SK-N-SH treated with all-trans-retinoic acid at 6 μM for 48 hours (cell line): ENCODE measurements around the gene JPH3.

Experiments
- ATAC-seq: fragments of 200-7000 bp; cut with Tn5 transposase; 3 replicates; pipeline ENCODE4 v1.9.1; 2020; ENCODE audit warnings: mild to moderate bottlenecking, moderate library complexity
- ARNTL ChIP-seq: fragments of 450-650 bp; formaldehyde crosslinking; IDR thresholded peaks from 2 replicates; pipeline ENCODE4 v1.5.0; 2020; ENCODE audit warnings: low read depth, mild to moderate bottlenecking, moderate library complexity, borderline replicate concordance
- BACH2 ChIP-seq: fragments of 250-450 bp; sonication (Bioruptor Pico); IDR thresholded peaks from 2 replicates; pipeline ENCODE4 v1.9.0; 2021; ENCODE audit warnings: mild to moderate bottlenecking, borderline replicate concordance
- CSDC2 ChIP-seq: fragments of 250-450 bp; sonication (Bioruptor Pico); IDR thresholded peaks from 2 replicates; pipeline ENCODE4 v1.5.0; 2020; ENCODE audit warnings: mild to moderate bottlenecking, moderate library complexity
- ESRRG ChIP-seq: fragments of 250-450 bp; sonication (Bioruptor Pico); IDR thresholded peaks from 2 replicates; pipeline ENCODE4 v1.6.1; 2021; ENCODE audit warnings: mild to moderate bottlenecking
- OSR1 ChIP-seq: fragments of 250-450 bp; sonication (Bioruptor Pico); IDR thresholded peaks from 2 replicates; pipeline ENCODE4 v1.8.0; 2022; ENCODE audit warnings: moderate library complexity, mild to moderate bottlenecking, inconsistent platforms
- PPARA ChIP-seq: fragments of 250-450 bp; sonication (Bioruptor Pico); IDR thresholded peaks from 2 replicates; pipeline ENCODE4 v1.5.0; 2020; ENCODE audit warnings: mild to moderate bottlenecking, borderline replicate concordance
- RARB ChIP-seq: fragments of 250-450 bp; sonication (Bioruptor Pico); IDR thresholded peaks from 2 replicates; pipeline ENCODE4 v1.8.0; 2021; ENCODE audit warnings: mild to moderate bottlenecking, moderate library complexity
- SNAI2 ChIP-seq: fragments of 250-450 bp; sonication (Bioruptor Pico); IDR thresholded peaks from 2 replicates; pipeline ENCODE4 v1.5.0; 2020; ENCODE audit warnings: mild to moderate bottlenecking, moderate library complexity
- TCF4 ChIP-seq: fragments of 250-450 bp; sonication (Bioruptor Pico); IDR thresholded peaks from 2 replicates; pipeline ENCODE4 v1.8.0; 2021; ENCODE audit warnings: mild to moderate bottlenecking, moderate library complexity, borderline replicate concordance
- TOX ChIP-seq: fragments of 250-450 bp; sonication (Bioruptor Pico); IDR thresholded peaks from 2 replicates; pipeline ENCODE4 v1.8.0; 2021; ENCODE audit warnings: mild to moderate bottlenecking, moderate library complexity, borderline replicate concordance
- ZC3H10 ChIP-seq: fragments of 250-450 bp; sonication (Bioruptor Pico); IDR thresholded peaks from 2 replicates; pipeline ENCODE4 v1.5.1; 2021; ENCODE audit warnings: mild to moderate bottlenecking, moderate library complexity
- ZFP3 ChIP-seq: fragments of 250-450 bp; sonication (Bioruptor Pico); IDR thresholded peaks from 2 replicates; pipeline ENCODE4 v1.5.0; 2020; ENCODE audit warnings: mild to moderate bottlenecking, moderate library complexity
- ZFP30 ChIP-seq: fragments of 450-650 bp; formaldehyde crosslinking; IDR thresholded peaks from 2 replicates; pipeline ENCODE4 v1.5.0; 2022; ENCODE audit warnings: mild to moderate bottlenecking, moderate library complexity
- ZNF565 ChIP-seq: fragments of 450-650 bp; formaldehyde crosslinking; conservative IDR thresholded peaks from 2 replicates; pipeline ENCODE4 v1.5.0; 2020; ENCODE audit warnings: low read depth, mild to moderate bottlenecking, moderate library complexity
- ZNF70 ChIP-seq: fragments of 450-650 bp; formaldehyde crosslinking; IDR thresholded peaks from 2 replicates; pipeline ENCODE4 v1.5.0; 2020; ENCODE audit warnings: mild to moderate bottlenecking, moderate library complexity
- ZNF8 ChIP-seq: fragments of 450-650 bp; formaldehyde crosslinking; IDR thresholded peaks from 2 replicates; pipeline ENCODE4 v1.5.0; 2020; ENCODE audit warnings: mild to moderate bottlenecking, moderate library complexity
- TF ChIP-seq, protein P1 (sequence below): fragments of 250-450 bp; sonication (Bioruptor Pico); IDR thresholded peaks from 2 replicates; pipeline ENCODE4 v1.8.0; 2020; ENCODE audit warnings: mild to moderate bottlenecking, moderate library complexity, borderline replicate concordance
- TF ChIP-seq, protein P2 (sequence below): fragments of 250-450 bp; sonication (Bioruptor Pico); IDR thresholded peaks from 2 replicates; pipeline ENCODE4 v1.8.0; 2021; ENCODE audit warnings: low read depth, mild to moderate bottlenecking, moderate library complexity, borderline replicate concordance
- TF ChIP-seq, protein P3 (sequence below): fragments of 250-450 bp; sonication (Bioruptor Pico); IDR thresholded peaks from 2 replicates; pipeline ENCODE4 v1.5.1; 2021; ENCODE audit warnings: mild to moderate bottlenecking, moderate library complexity
- TF ChIP-seq, protein P4 (sequence below): fragments of 250-450 bp; sonication (Bioruptor Pico); IDR thresholded peaks from 2 replicates; pipeline ENCODE4 v1.5.1; 2020; ENCODE audit warnings: low read depth, mild to moderate bottlenecking, moderate library complexity

Gene JPH3

DNA sequence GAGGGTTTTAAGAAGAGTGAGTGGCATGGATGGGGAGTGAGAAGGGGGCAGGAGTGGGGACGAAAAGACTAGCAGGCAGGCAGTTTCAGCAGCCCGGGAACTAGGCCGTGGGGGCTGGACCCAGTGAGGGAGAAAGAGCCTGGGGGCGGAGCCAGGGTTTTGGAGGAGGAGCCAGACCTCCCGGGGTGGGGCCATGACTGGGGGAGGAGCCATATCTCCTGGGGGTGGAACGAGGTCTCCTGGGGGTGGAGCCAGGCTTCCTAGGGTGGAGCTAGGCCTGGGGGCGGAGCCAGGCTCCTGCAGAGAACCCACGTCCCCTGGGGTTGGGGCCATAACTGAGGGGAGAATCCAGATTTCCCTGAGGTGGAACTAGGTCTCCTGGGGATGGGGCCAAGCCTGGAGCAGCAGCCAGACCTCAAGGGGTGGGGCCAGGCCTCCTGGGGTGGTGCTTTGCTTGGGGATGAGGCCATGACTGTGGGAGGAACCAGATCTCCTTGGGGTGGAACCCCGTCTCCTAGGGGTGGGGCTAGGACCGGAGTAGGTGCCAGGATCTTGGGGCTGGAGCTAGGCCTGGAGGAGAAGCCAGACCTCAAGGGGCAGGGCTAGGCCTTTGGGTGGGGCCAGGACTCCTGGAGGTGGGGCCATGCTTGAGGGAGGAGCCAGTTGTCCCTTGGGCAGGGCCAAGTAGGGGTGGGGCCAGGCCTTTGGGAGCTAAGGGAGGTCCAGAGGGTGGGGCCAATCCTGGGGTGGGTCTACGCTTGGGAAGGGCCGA lies 41.7 kb upstream of the JPH3 start:
- ATAC-seq: peak; percentile 75

DNA sequence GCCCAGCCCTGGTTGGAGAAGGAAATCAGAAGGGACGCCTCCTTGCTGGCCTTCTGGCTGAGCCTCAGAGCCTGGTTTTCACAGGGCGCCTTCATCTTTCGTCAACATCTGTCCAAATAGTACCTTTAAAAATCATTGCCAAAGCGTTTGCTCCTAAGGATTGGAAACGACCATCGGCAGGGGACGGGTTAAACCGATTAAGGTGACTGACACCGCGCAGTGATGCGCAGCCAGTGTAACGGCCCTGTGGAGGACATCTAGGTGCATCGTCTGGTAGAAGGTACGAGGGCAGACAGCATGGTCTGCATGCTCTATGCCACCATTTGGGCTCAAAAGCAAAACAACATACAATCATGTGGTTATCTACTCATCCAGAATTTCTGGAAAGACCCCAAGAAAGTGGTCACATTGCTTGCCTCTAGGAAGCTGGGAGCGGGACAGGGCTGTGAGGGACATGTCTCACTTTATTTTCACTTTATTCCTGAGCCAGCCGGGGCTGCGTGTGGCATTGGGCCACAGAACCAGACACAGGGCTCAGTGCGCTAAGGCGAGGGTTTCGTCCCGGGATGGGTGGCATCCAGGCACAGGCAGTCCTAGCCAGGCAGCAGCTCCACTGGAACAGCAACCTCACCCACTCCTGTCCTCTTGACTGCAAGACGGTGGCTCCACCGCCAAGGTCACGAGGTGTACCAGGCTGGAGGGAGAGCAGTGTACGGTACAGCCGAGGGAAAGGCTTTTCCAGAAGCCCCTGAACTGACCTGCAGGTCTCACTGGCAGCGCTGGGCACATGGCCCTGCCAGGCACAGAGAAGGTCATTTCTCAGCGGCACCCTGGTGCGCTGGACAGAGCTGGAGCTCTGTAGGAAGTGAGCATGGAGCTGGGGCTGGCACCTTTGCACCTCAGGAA lies 40.9 kb upstream of the JPH3 start:
- TF ChIP-seq ESRRG (no peak), SNAI2 (no peak), ZNF8 (CRISPR knock-in tag) (no peak), ZFP3 (no peak), PPARA (CRISPR knock-in tag) (no peak), ZNF70 (CRISPR knock-in tag) (no peak), ZNF565 (CRISPR knock-in tag) (no peak), ZFP30 (CRISPR knock-in tag) (no peak), ARNTL (no peak), OSR1 (CRISPR knock-in tag) (no peak), CSDC2 (no peak), BACH2 (no peak), RARB (CRISPR knock-in tag) (no peak)
- TF ChIP-seq, protein P1, sequence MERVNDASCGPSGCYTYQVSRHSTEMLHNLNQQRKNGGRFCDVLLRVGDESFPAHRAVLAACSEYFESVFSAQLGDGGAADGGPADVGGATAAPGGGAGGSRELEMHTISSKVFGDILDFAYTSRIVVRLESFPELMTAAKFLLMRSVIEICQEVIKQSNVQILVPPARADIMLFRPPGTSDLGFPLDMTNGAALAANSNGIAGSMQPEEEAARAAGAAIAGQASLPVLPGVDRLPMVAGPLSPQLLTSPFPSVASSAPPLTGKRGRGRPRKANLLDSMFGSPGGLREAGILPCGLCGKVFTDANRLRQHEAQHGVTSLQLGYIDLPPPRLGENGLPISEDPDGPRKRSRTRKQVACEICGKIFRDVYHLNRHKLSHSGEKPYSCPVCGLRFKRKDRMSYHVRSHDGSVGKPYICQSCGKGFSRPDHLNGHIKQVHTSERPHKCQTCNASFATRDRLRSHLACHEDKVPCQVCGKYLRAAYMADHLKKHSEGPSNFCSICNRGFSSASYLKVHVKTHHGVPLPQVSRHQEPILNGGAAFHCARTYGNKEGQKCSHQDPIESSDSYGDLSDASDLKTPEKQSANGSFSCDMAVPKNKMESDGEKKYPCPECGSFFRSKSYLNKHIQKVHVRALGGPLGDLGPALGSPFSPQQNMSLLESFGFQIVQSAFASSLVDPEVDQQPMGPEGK (CRISPR knock-in tag): no peak
- TF ChIP-seq, protein P2, sequence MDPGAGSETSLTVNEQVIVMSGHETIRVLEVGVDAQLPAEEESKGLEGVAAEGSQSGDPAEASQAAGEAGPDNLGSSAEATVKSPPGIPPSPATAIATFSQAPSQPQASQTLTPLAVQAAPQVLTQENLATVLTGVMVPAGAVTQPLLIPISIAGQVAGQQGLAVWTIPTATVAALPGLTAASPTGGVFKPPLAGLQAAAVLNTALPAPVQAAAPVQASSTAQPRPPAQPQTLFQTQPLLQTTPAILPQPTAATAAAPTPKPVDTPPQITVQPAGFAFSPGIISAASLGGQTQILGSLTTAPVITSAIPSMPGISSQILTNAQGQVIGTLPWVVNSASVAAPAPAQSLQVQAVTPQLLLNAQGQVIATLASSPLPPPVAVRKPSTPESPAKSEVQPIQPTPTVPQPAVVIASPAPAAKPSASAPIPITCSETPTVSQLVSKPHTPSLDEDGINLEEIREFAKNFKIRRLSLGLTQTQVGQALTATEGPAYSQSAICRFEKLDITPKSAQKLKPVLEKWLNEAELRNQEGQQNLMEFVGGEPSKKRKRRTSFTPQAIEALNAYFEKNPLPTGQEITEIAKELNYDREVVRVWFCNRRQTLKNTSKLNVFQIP (CRISPR knock-in tag): no peak
- TF ChIP-seq, protein P3, sequence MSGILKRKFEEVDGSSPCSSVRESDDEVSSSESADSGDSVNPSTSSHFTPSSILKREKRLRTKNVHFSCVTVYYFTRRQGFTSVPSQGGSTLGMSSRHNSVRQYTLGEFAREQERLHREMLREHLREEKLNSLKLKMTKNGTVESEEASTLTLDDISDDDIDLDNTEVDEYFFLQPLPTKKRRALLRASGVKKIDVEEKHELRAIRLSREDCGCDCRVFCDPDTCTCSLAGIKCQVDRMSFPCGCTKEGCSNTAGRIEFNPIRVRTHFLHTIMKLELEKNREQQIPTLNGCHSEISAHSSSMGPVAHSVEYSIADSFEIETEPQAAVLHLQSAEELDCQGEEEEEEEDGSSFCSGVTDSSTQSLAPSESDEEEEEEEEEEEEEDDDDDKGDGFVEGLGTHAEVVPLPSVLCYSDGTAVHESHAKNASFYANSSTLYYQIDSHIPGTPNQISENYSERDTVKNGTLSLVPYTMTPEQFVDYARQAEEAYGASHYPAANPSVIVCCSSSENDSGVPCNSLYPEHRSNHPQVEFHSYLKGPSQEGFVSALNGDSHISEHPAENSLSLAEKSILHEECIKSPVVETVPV (CRISPR knock-in tag): no peak
- TF ChIP-seq, protein P4, sequence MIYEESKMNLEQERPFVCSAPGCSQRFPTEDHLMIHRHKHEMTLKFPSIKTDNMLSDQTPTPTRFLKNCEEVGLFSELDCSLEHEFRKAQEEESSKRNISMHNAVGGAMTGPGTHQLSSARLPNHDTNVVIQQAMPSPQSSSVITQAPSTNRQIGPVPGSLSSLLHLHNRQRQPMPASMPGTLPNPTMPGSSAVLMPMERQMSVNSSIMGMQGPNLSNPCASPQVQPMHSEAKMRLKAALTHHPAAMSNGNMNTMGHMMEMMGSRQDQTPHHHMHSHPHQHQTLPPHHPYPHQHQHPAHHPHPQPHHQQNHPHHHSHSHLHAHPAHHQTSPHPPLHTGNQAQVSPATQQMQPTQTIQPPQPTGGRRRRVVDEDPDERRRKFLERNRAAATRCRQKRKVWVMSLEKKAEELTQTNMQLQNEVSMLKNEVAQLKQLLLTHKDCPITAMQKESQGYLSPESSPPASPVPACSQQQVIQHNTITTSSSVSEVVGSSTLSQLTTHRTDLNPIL: no peak
- no peak for ATAC-seq

More for the DNA sequence above, 41.7 kb upstream of the JPH3 start:
- TF ChIP-seq, protein P2 (CRISPR knock-in tag): no peak
- TF ChIP-seq ZNF70 (CRISPR knock-in tag) (no peak), ESRRG (no peak), ZC3H10 (CRISPR knock-in tag) (no peak), SNAI2 (no peak), TOX (CRISPR knock-in tag) (no peak), TCF4 (CRISPR knock-in tag) (no peak)
- TF ChIP-seq, protein P3 (CRISPR knock-in tag): no peak
- TF ChIP-seq, protein P1 (CRISPR knock-in tag): no peak
- TF ChIP-seq, all 23 proteins: peak for 0
